K562 (cell line): ENCODE measurements around the gene FRMD4B. TPM values are rescaled to one million over a fixed set of nuclear protein-coding genes. Genes with fewer than 3 reads are reported as not detected.

Experiments
- BDP1 ChIP-seq: IDR thresholded peaks from 3 replicates; pipeline ENCODE4 v1.6.1; 2011; ENCODE audit not compliant: insufficient read length, insufficient read depth
- CHD1 ChIP-seq: fragments of 200-600 bp; sonication (generic); IDR thresholded peaks from one replicate; pipeline ENCODE4 v1.6.1; 2012; ENCODE audit warnings: mild to moderate bottlenecking, moderate library complexity, low read length, inconsistent platforms
- DPF2 ChIP-seq: fragments of 450-650 bp; IDR thresholded peaks from 2 replicates; pipeline ENCODE4 v1.6.1; 2016
- EP300 ChIP-seq: IDR thresholded peaks from 2 replicates; pipeline ENCODE4 v1.6.1; 2012; ENCODE audit warnings: low read length, improper control_type of control experiment
- FIP1L1 ChIP-seq: fragments of 200-400 bp; formaldehyde crosslinking; IDR thresholded peaks from 2 replicates; pipeline ENCODE4 v1.6.1; 2018; ENCODE audit warnings: mild to moderate bottlenecking, low read depth, low read length; ENCODE audit not compliant: poor library complexity, severe bottlenecking
- FOXJ2 ChIP-seq: fragments of 200-800 bp; sonication (Bioruptor generic); IDR thresholded peaks from 2 replicates; pipeline ENCODE4 v1.6.1; 2016; ENCODE audit warnings: missing genetic modification characterization, missing compliant biosample characterization
- FOXK2 ChIP-seq, 2 experiments: fragments of 450-650 bp; IDR thresholded peaks in 1 of 2; conservative IDR thresholded peaks in 1 of 2; 2 replicates each; pipeline ENCODE4 v1.6.1; 2016; ENCODE audit warnings: low read depth in 2 of 2, mild to moderate bottlenecking in 1 of 2
- HDAC2 ChIP-seq: fragments of 450-650 bp; IDR thresholded peaks from 2 replicates; pipeline ENCODE4 v1.6.1; 2016; ENCODE audit warnings: mild to moderate bottlenecking
- JUNB ChIP-seq: fragments of 450-650 bp; formaldehyde crosslinking; conservative IDR thresholded peaks from 2 replicates; pipeline ENCODE4 v1.4.0; 2020; ENCODE audit warnings: mild to moderate bottlenecking
- NFE2L1 ChIP-seq: fragments of 450-650 bp; IDR thresholded peaks from 2 replicates; pipeline ENCODE4 v1.6.1; 2016; ENCODE audit warnings: missing genetic modification characterization, low read depth, mild to moderate bottlenecking, missing compliant biosample characterization, moderate library complexity, borderline replicate concordance
- POU5F1 ChIP-seq: fragments of 150-350 bp; IDR thresholded peaks from 2 replicates; pipeline ENCODE4 v1.6.1; 2014; ENCODE audit warnings: borderline replicate concordance, low read length, low read depth, mild to moderate bottlenecking; ENCODE audit not compliant: partially characterized antibody
- RBM17 ChIP-seq: fragments of 200-400 bp; formaldehyde crosslinking; IDR thresholded peaks from 2 replicates; pipeline ENCODE4 v1.6.1; 2017; ENCODE audit warnings: low read depth, mild to moderate bottlenecking, low read length, borderline replicate concordance
- RFX7 ChIP-seq: fragments of 250-450 bp; sonication (Bioruptor Pico); IDR thresholded peaks from 2 replicates; pipeline ENCODE4 v1.5.1; 2021; ENCODE audit warnings: mild to moderate bottlenecking
- RNF2 ChIP-seq: sonication (generic); IDR thresholded peaks from 2 replicates; pipeline ENCODE4 v1.6.1; 2016
- SMAD3 ChIP-seq: fragments of 450-650 bp; formaldehyde crosslinking; conservative IDR thresholded peaks from 2 replicates; pipeline ENCODE4 v1.4.0; 2020; ENCODE audit warnings: mild to moderate bottlenecking
- WHSC1 ChIP-seq: IDR thresholded peaks from one replicate; pipeline ENCODE4 v1.6.1; 2012; ENCODE audit warnings: low read length, control low read depth, inconsistent platforms
- ZFPM2 ChIP-seq: fragments of 250-450 bp; sonication (Bioruptor Pico); IDR thresholded peaks from 2 replicates; pipeline ENCODE4 v1.5.1; 2022; ENCODE audit warnings: mild to moderate bottlenecking
- ZKSCAN8 ChIP-seq: fragments of 200-800 bp; sonication (Bioruptor generic); IDR thresholded peaks from 2 replicates; pipeline ENCODE4 v1.6.1; 2016; ENCODE audit warnings: missing genetic modification characterization, missing compliant biosample characterization
- ZNF23 ChIP-seq: fragments of 250-450 bp; sonication (Bioruptor Pico); IDR thresholded peaks from 2 replicates; pipeline ENCODE4 v1.4.0; 2020; ENCODE audit warnings: mild to moderate bottlenecking
- ZNF232 ChIP-seq: sonication (generic); formaldehyde crosslinking; IDR thresholded peaks from 2 replicates; pipeline ENCODE4 v1.8.0; 2022; ENCODE audit warnings: mild to moderate bottlenecking, missing genetic modification reagents
- ZNF282 ChIP-seq: sonication (generic); formaldehyde crosslinking; IDR thresholded peaks from 2 replicates; pipeline ENCODE4 v1.8.1; 2023; ENCODE audit warnings: missing genetic modification reagents
- ZNF584 ChIP-seq: fragments of 200-800 bp; sonication (Bioruptor generic); IDR thresholded peaks from 2 replicates; pipeline ENCODE4 v1.6.1; 2016; ENCODE audit warnings: low read depth, mild to moderate bottlenecking, missing genetic modification characterization, missing compliant biosample characterization
- polyA plus RNA-seq, 8 experiments: library from polyadenylated mRNA; depleted of rRNA in 4 of 8; stranded (reverse) in 5 of 8; unstranded in 3 of 8; fragments of >200 nt; fragmentation: Nextera tagmentation in 2 of 8; fragmentation: Illumina TruSeq in 1 of 8; extraction: Ambion mirVana in 2 of 8; extraction: Trizol in 1 of 8; gene quantifications; 2 replicates each; pipeline versions ENCODE4 v1.2.1 to v1.2.3, GENCODE V29; 2011 to 2014; ENCODE audit warnings: inconsistent platforms in 1 of 8, missing spikeins in 1 of 8
- total RNA-seq, 7 experiments: library from RNA; depleted of rRNA in 6 of 7; stranded (reverse); fragments of >200 nt in 6 of 7; fragmentation: Illumina TruSeq in 2 of 7; extraction: Trizol in 2 of 7; gene quantifications; 2 replicates each; pipeline versions ENCODE4 v1.2.1 to v1.2.3, GENCODE V29; 2011 to 2021; ENCODE audit warnings: low replicate concordance in 1 of 7
- TF ChIP-seq, protein P1 (sequence below): fragments of 450-650 bp; formaldehyde crosslinking; IDR thresholded peaks from 2 replicates; pipeline ENCODE4 v1.4.0; 2020; ENCODE audit warnings: mild to moderate bottlenecking, moderate library complexity
- TF ChIP-seq, protein P2 (sequence below), 2 experiments: fragments of 450-650 bp in 1 of 2; IDR thresholded peaks; 2 replicates each; pipeline ENCODE4 v1.6.1; 2011 to 2017; ENCODE audit warnings: low read depth in 2 of 2, antibody characterized with exemption in 1 of 2, borderline replicate concordance in 1 of 2, low read length in 1 of 2, mild to moderate bottlenecking in 1 of 2, mixed read lengths in 1 of 2; ENCODE audit not compliant: control insufficient read depth in 1 of 2
- TF ChIP-seq, protein P3 (sequence below): fragments of 250-450 bp; sonication (Bioruptor Pico); IDR thresholded peaks from 2 replicates; pipeline ENCODE4 v1.4.0; 2020; ENCODE audit warnings: mild to moderate bottlenecking, moderate library complexity

The FRMD4B gene
- total and polyA plus RNA-seq, 9 of the 15 experiments (the other 6 are each of a cell fraction or from before 2014, with no cell fraction given) = 0.03 to 0.09 (median 0.04) TPM; not detected in 3

DNA sequence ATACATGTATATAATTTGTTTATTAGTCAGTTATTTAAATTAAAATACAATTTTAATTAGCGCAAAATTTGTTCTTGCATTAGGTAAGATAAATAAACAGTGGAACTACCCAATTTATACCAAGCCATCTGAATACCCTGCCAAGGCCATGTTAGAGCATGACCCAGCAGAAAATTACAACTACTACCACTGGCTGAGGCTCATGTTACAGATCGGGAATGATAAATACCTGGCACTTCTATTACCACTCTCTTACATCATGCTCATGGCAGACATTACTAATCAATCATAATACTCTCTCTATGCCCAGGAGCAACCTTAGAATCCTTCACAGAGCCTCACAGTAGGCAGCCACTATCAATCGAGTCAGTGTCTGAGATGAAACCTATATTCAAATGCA, 242.3 kb downstream of the FRMD4B start (continued):
- TF ChIP-seq, protein P1, sequence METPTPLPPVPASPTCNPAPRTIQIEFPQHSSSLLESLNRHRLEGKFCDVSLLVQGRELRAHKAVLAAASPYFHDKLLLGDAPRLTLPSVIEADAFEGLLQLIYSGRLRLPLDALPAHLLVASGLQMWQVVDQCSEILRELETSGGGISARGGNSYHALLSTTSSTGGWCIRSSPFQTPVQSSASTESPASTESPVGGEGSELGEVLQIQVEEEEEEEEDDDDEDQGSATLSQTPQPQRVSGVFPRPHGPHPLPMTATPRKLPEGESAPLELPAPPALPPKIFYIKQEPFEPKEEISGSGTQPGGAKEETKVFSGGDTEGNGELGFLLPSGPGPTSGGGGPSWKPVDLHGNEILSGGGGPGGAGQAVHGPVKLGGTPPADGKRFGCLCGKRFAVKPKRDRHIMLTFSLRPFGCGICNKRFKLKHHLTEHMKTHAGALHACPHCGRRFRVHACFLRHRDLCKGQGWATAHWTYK (CRISPR knock-in tag) = no peak
- TF ChIP-seq CHD1 (no peak), ZNF282 (CRISPR knock-in tag) (no peak), SMAD3 (no peak), RNF2 (peak; percentile 77; the same call in 1 of the 2 replicates), ZNF232 (CRISPR knock-in tag) (no peak), ZNF584 (CRISPR knock-in tag) (peak; percentile 50; the same call in 1 of the 2 replicates), ZNF23 (CRISPR knock-in tag) (peak; percentile 79; the same call in 1 of the 2 replicates), BDP1 (no peak), FOXK2 (conservative IDR thresholded peaks at IDR 0.05 in 1 of 2, IDR thresholded peaks at IDR 0.05 in 1 of 2; ENCODE audit: low read depth in 2 of 2) (no peak; a peak in 1 of 4 replicates), ZFPM2 (CRISPR knock-in tag) (no peak), FOXJ2 (tag) (0 out of 2 replicates have a peak, but pooled peaks have one; percentile 37), NFE2L1 (peak; percentile 74; the same call in 1 of the 2 replicates), DPF2 (peak; percentile 67), RBM17 (no peak), JUNB (CRISPR knock-in tag) (no peak), HDAC2 (no peak), WHSC1 (no peak), POU5F1 (no peak), EP300 (peak; percentile 94), RFX7 (CRISPR knock-in tag) (no peak), FIP1L1 (no peak), ZKSCAN8 (0 out of 2 replicates have a peak, but pooled peaks have one; percentile 45)
- TF ChIP-seq, protein P2, sequence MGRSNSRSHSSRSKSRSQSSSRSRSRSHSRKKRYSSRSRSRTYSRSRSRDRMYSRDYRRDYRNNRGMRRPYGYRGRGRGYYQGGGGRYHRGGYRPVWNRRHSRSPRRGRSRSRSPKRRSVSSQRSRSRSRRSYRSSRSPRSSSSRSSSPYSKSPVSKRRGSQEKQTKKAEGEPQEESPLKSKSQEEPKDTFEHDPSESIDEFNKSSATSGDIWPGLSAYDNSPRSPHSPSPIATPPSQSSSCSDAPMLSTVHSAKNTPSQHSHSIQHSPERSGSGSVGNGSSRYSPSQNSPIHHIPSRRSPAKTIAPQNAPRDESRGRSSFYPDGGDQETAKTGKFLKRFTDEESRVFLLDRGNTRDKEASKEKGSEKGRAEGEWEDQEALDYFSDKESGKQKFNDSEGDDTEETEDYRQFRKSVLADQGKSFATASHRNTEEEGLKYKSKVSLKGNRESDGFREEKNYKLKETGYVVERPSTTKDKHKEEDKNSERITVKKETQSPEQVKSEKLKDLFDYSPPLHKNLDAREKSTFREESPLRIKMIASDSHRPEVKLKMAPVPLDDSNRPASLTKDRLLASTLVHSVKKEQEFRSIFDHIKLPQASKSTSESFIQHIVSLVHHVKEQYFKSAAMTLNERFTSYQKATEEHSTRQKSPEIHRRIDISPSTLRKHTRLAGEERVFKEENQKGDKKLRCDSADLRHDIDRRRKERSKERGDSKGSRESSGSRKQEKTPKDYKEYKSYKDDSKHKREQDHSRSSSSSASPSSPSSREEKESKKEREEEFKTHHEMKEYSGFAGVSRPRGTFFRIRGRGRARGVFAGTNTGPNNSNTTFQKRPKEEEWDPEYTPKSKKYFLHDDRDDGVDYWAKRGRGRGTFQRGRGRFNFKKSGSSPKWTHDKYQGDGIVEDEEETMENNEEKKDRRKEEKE (IDR thresholded peaks at IDR 0.05; ENCODE audit: borderline replicate concordance in 1 of 2, control insufficient read depth in 1 of 2, low read depth in 2 of 2, low read length in 1 of 2) = no peak
- TF ChIP-seq, protein P3, sequence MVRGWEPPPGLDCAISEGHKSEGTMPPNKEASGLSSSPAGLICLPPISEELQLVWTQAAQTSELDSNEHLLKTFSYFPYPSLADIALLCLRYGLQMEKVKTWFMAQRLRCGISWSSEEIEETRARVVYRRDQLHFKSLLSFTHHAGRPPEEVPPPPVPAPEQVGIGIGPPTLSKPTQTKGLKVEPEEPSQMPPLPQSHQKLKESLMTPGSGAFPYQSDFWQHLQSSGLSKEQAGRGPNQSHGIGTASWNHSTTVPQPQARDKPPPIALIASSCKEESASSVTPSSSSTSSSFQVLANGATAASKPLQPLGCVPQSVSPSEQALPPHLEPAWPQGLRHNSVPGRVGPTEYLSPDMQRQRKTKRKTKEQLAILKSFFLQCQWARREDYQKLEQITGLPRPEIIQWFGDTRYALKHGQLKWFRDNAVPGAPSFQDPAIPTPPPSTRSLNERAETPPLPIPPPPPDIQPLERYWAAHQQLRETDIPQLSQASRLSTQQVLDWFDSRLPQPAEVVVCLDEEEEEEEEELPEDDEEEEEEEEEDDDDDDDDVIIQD (CRISPR knock-in tag) = no peak
